ENCODE results near the gene ZNF541.
"Not testable (repeated sequence)": the region's sequence is repeated elsewhere in the genome, so short reads cannot be mapped to it uniquely, and the experiment has no call there.

ZNF541 gene

DNA sequence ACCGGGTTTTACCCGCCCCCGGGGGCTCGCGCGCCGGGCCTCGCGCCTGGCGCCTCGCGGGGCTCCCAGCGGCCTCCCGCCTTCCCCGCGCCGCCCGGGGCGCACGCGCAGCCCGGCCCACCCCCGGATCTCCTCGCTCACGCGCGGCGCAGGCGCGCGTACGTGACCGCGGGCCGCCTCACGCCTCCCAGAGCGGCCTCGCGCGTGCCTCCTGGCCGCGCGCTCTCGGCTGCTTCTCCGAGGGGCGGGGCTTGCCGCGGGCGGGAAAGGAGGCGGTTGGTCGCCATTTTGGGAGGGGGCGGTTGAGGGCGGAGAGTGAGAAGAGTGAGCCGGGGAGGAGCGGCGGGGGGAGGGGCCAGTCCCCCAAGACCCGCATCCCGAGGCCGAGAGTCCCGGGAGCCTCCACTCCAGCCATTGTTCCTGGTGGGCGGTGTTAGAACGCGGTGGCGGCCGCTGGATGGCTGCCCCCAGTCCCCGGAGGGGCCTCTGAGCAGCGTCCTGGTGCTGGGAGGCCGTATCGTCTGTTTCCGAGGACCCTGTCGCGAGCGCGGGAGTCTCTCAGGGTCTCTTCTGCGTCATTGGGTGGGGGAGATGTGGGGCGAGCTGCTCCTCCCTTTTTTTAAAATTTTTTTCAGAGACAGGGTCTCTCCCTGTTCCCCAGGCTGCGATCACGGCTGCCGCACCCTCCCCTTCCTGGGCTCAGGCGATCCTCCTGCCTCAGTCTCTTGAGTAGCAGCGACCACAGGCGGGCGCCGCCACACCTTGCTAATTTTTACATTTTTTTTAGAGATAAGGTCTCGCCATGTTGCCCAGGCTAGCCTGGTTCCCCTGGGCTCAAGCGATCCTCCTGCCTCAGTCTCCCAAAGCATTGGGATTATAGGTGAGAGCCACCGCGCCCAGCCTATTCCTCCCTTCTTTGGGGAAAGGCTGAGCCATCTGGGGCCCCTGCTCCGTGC lies at the start of gene ZNF541:
ZNF541 (minus strand) TSS at position 78 of the 956 bp plus-strand sequence. CDS start 17,292 bp downstream, outside the sequence.
- DNase-seq = no peak

DNA sequence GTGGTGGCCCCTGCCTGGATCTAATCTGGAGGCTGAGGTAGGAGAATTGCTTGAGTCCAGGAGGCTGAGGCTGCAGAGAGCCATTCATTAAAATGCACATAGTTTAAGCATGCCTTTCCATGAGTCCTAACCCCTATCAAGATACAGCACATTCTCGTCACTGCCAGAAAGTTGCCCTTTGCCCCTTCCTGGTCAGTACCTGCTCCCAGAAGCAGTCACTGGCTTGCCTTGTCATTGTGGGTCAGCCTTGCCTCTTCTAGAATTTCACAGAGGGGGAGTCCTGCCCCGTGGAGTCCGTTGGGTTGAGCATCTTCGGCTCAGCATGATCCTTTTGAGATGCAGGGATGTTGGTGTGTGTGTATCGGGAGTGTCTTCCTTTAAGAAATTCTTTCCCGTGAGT lies 46.8 kb upstream of the ZNF541 start:
- DNase-seq = no peak

GRCh38 chr19:47618771-47619170 lies 45.8 kb upstream of the ZNF541 start:
- no peak for DNase-seq

GRCh38 chr19:47615714-47616113 lies 42.8 kb upstream of the ZNF541 start:
- no peak for DNase-seq

GRCh38 chr19:47615230-47615629 lies 42.3 kb upstream of the ZNF541 start:
- no peak for DNase-seq

DNA sequence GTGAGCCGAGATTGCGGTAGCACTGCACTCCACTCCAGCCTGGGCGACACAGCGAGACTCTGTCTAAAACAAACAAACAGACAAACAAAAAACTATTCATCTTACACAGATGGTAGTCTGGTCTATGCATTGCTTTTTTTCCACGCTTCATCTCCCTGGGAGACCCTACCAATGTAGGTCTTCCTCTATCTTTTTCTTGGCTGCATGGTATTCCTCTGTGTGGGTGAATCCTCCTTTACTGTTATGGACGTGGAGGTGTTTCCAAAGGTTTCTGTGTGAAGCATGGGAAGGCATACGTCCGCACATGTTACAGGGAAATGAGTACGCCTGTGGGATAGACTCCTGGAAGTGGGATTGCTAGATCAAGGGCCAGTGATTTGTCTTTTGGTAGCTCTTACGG lies 41.6 kb upstream of the ZNF541 start:
- no peak for DNase-seq

- no peak for DNase-seq
These were observed 41.0 kb upstream of the ZNF541 start for GRCh38 chr19:47614021-47614295.

GRCh38 chr19:47613165-47614020 lies 40.4 kb upstream of the ZNF541 start:
- DNase-seq = no peak

GRCh38 chr19:47610902-47611301 lies 38.0 kb upstream of the ZNF541 start:
- DNase-seq = no peak

DNA sequence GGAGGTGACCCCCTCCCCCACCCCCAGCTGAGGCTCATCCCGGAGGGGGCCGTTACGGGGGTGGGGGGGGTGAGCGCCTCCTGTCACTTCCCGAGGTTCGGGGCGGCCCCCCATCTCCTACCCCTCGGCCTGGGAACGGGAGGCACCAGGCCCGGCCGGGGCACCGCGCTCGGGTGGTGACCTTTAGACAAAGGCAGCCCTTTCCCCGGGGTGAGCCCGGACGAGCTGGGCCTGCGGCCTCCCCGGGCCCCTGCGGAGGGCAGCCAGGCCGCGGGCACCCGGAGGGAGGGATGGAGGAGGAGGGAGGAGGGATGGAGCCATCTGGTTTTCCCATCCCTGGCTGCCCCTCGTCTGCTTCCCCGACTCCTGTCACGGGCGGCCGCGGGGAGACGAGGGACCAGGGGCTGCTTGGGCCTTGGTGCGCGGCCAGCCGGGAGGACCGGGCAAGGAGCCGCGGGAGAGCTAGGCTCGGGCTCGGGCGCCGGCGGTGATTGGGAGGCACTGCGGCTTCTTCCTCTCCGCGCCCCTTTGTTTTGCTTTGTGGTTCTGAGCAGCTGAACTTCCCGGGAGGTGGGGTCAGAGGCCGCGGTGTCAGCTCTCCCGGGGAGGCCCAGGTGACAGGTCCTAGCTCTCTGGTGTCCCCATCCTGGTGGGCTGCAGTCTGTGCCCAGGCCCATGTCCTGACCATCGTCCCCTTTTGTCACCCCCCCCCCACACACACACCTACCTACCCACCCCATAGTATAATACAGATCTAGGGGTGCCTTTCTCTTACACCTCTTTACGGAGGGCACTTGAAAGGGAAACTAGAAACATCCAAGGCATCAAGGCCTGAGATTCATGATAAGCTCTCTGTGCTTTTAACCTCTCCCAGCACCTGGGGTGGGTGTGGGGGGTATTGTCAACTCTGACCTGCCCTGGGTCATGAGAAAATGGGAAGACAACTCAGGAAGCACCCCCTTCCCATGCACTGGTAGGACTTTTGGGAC lies 37.3 kb upstream of the ZNF541 start:
- DNase-seq = no peak

DNA sequence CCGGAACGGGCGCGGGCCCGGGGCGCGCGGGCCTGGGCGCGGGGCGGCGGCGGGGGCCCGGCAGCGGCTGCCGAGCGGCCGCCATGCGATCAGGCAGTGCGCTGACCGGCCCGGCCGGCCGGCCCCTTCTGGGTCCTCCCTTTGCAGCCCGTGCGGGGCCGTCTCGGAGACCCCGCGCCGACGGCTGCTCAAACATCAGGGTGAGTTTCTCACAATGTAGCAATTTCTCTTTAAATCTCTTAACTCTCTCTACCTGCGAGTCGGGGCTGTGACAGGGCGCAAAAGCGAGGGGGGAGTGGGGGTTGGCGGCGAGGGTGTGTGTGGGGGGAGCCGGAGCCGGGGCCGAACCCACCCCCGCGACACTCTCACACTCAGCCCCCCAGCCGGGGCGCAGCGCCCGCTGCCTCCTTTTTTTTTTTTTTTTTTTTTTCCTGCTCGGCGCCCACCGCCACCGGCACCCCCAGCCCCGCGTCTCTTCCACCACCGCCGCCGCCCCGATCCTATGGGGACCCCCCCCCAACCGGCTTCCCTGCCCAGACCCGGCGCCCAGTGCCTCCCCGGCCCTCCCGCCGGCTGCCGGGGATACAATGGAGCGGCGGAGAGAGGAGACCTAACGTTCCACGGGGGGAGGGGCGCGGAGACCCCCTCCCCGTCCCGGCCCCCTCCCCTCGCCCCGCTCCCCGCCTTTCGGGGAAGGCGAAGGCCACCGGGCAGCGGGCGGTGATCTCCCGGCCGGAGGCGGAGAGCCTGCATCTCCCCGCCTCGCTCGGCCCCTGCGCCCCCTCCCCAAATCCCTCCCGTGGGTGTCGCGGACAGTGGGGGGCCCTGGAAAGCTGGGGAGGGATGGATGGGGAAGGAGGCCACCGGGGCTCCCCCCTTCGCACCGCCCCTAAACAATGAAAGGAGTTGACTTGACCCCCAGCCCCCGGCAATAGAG lies 36.3 kb upstream of the ZNF541 start, which contains the start of gene BICRA:
BICRA (plus strand) TSS at position 166 of the 937 bp plus-strand sequence. CDS start 64,441 bp downstream, outside the sequence.
- DNase-seq = no peak

DNA sequence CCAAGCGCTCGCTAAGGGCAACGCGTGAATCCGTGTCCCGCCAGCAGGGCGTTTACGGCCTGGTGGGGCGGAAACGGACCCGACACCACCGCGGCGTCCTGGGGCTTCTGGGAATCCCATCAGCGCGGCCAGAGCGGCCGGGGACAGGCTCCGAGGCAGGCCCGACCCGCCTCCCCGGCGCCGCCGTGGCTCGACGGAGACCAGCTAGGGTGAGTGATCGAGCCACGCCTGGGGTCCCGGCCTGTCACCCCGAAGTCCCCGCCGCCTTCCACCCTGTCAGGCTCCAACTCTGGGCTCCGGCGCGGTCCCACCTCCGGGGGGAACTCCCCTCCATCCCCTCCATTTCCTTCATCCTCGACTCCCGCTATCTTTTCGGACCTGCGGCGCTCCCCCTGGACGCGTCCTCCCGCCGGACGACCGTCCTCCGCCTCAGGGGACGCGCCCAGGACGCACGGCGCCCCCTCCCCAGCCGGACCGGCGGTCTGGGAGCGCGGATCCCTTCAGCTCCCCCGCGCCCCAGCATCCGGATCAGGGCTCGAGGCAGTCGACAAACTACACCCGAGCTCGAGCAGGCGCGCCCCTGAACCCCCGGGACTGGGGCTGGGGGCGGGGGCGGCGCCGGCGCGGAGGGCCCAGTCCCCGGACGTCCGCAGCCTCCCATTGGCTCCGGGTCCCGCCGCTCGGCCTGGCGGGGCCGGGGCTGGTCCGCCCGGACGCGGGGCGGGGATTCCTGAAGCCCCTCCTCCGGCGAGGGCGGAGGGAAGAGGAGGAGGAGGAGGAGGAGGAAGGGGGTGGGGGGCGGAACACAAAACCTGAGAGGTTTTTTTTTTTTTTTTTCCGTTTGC lies 35.3 kb upstream of the ZNF541 start:
- DNase-seq = no peak

- no peak for DNase-seq
These were observed 34.7 kb upstream of the ZNF541 start for GRCh38 chr19:47607564-47608073.

- no peak for DNase-seq
These were observed 31.0 kb upstream of the ZNF541 start for GRCh38 chr19:47603706-47604565.

GRCh38 chr19:47601180-47601904 lies 28.4 kb upstream of the ZNF541 start:
- no peak for DNase-seq

- DNase-seq = peak; percentile 74
These were observed 27.6 kb upstream of the ZNF541 start for GRCh38 chr19:47600246-47601179.

DNA sequence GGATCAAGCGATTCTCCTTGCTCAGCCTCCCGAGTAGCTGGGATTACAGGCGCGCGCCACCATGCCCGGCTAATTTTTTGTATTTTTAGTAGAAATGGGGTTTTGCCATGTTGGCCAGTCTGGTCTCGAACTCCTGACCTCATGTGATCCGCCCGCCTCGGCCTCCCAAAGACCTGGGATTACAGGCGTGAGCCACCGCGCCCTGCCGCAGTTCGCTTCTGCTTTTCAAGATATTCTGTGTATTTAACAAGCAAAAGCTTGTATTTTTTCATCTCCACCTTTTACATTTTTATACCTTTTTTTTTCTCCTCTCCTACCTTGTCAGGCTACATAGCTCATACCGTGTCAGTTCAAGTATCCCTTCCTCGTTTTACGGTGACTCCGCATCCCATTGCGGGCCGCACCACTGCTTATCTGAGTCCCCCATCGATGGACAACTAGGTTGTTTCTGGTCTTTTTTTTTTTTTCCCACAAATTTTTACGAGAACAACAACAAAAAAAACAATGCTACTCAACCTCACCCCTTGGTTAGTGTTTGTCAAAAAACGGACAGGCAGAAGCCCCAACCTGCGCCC lies 26.8 kb upstream of the ZNF541 start:
- not testable (repeated sequence) for DNase-seq

All from SIG-M5 (cell line).